ENCODE data around the gene DNAL1. TPM values are rescaled to one million over a fixed set of nuclear protein-coding genes. Genes with fewer than 3 reads are reported as not detected.
A peak's percentile ranks its signal among the peaks of the same experiment; 100 is the strongest.
"Not testable (repeated sequence)": the region's sequence is repeated elsewhere in the genome, so short reads cannot be mapped to it uniquely, and the experiment has no call there.

The DNAL1 gene
- total RNA-seq, 1 donor from 2014 or later: 7.0 TPM

GRCh38 chr14:73708076-73708475 is 63.3 kb downstream of the DNAL1 start:
- not testable (repeated sequence) for DNase-seq (ENCODE audit: low spot score)

GRCh38 chr14:73709904-73710469 is 65.2 kb downstream of the DNAL1 start:
- no peak for DNase-seq (ENCODE audit: low spot score)

GRCh38 chr14:73710737-73711136 is 66.0 kb downstream of the DNAL1 start:
- DNase-seq (ENCODE audit: low spot score): no peak

GRCh38 chr14:73712071-73712506 is 67.3 kb downstream of the DNAL1 start:
- DNase-seq (ENCODE audit: low spot score): no peak

GRCh38 chr14:73712540-73713180 is 67.9 kb downstream of the DNAL1 start:
- peak; percentile 29 for DNase-seq (ENCODE audit: low spot score)

- DNase-seq (ENCODE audit: low spot score): no peak
Measured at GRCh38 chr14:73713206-73713802, 68.5 kb downstream of the DNAL1 start.

- DNase-seq (ENCODE audit: low spot score): peak; percentile 90
Measured at GRCh38 chr14:73713803-73714655, 69.2 kb downstream of the DNAL1 start, which contains the start of gene PNMA1. Gene PNMA1 (minus strand): TSS chr14:73714384. CDS start chr14:73713639, 745 bp downstream.

- no peak for DNase-seq (ENCODE audit: low spot score)
Measured at GRCh38 chr14:73714656-73715081, 69.9 kb downstream of the DNAL1 start.

GRCh38 chr14:73715707-73716106 is 70.9 kb downstream of the DNAL1 start:
- no peak for DNase-seq (ENCODE audit: low spot score)

GRCh38 chr14:73717266-73717665 is 72.5 kb downstream of the DNAL1 start:
- DNase-seq (ENCODE audit: low spot score): peak; percentile 74

- peak; percentile 68 for DNase-seq (ENCODE audit: low spot score)
Measured at GRCh38 chr14:73717711-73718417, 73.1 kb downstream of the DNAL1 start.

- DNase-seq (ENCODE audit: low spot score): peak; percentile 47
Measured at GRCh38 chr14:73718418-73719251, 73.8 kb downstream of the DNAL1 start.

- no peak for DNase-seq (ENCODE audit: low spot score)
Measured at GRCh38 chr14:73719361-73719760, 74.6 kb downstream of the DNAL1 start.

GRCh38 chr14:73719791-73720190 is 75.0 kb downstream of the DNAL1 start:
- DNase-seq (ENCODE audit: low spot score): no peak

- DNase-seq (ENCODE audit: low spot score): no peak
Measured at GRCh38 chr14:73720636-73721035, 75.8 kb downstream of the DNAL1 start.

GRCh38 chr14:73721101-73721821 is 76.5 kb downstream of the DNAL1 start:
- DNase-seq (ENCODE audit: low spot score): no peak

- DNase-seq (ENCODE audit: low spot score): no peak
Measured at GRCh38 chr14:73722581-73722980, 77.8 kb downstream of the DNAL1 start.

- DNase-seq (ENCODE audit: low spot score): no peak
Measured at GRCh38 chr14:73723406-73723796, 78.6 kb downstream of the DNAL1 start.

- DNase-seq (ENCODE audit: low spot score): peak; percentile 65
Measured at GRCh38 chr14:73723797-73724661, 79.2 kb downstream of the DNAL1 start.
